ENCODE data around the gene SLC39A6. TPM values are rescaled to one million over a fixed set of nuclear protein-coding genes. Genes with fewer than 3 reads are reported as not detected.

Gene SLC39A6
- total RNA-seq, 2 donors from 2014 or later = 25.7 to 34.1 TPM

GRCh38 chr18:36088256-36088655 lies 40.9 kb downstream of the SLC39A6 start:
- no peaks in the 10 kb centered on the region for H3K9me3 ChIP-seq (ENCODE audit: control insufficient read depth, low read length)
- no peak overlapping the region for H3K27ac Mint-ChIP-seq
- H3K27me3 ChIP-seq (ENCODE audit: control insufficient read depth, insufficient read depth, low read length, poor library complexity, severe bottlenecking) = no peaks in the 10 kb centered on the region
- no peak overlapping the region for H3K27ac ChIP-seq (ENCODE audit: low read depth, low read length)
- no peak overlapping the region for H3K9ac ChIP-seq (ENCODE audit: extremely low read depth, low read length, poor library complexity, severe bottlenecking)
- H3K9me3 Mint-ChIP-seq = peaks cover 2% of the 10 kb centered on the region
- no peak overlapping the region for H3K4me3 Mint-ChIP-seq
- TF ChIP-seq CTCF (conservative IDR thresholded peaks at IDR 0.05) = no peak
- H3K4me3 ChIP-seq (ENCODE audit: low read length) = no peak overlapping the region
- no peaks in the 10 kb centered on the region for H3K36me3 ChIP-seq (ENCODE audit: control insufficient read depth, insufficient read depth, low read length)
- H3K4me1 ChIP-seq (ENCODE audit: control insufficient read depth, insufficient read depth, low read length) = no peaks in the 10 kb centered on the region
- no peaks in the 10 kb centered on the region for H3K27me3 Mint-ChIP-seq (ENCODE audit: insufficient read depth)
- no peaks in the 10 kb centered on the region for H3K36me3 Mint-ChIP-seq (ENCODE audit: low read depth)
- DNase-seq = no peak
- 97 to 100% methylated on average over 1 of the region's 2 CpGs for whole genome bisulfite sequencing, 2 experiments (ENCODE audit: insufficient coverage in 1 of 2, insufficient read length in 1 of 2)
- no peaks in the 10 kb centered on the region for H3K4me1 Mint-ChIP-seq

- H3K27me3 Mint-ChIP-seq (ENCODE audit: insufficient read depth) = peaks cover 1% of the 10 kb centered on the region
- H3K27ac Mint-ChIP-seq = no peak overlapping the region
- TF ChIP-seq CTCF (conservative IDR thresholded peaks at IDR 0.05) = no peak
- H3K4me3 Mint-ChIP-seq = no peak overlapping the region
- H3K27me3 ChIP-seq (ENCODE audit: control insufficient read depth, insufficient read depth, low read length, poor library complexity, severe bottlenecking) = no peaks in the 10 kb centered on the region
- H3K9me3 ChIP-seq (ENCODE audit: control insufficient read depth, low read length) = peaks cover 4% of the 10 kb centered on the region
- H3K36me3 Mint-ChIP-seq (ENCODE audit: low read depth) = no peaks in the 10 kb centered on the region
- no peak for DNase-seq
- H3K4me3 ChIP-seq (ENCODE audit: low read length) = no peak overlapping the region
- H3K4me1 Mint-ChIP-seq = no peaks in the 10 kb centered on the region
- peaks cover 12% of the 10 kb centered on the region for H3K9me3 Mint-ChIP-seq
- no peaks in the 10 kb centered on the region for H3K4me1 ChIP-seq (ENCODE audit: control insufficient read depth, insufficient read depth, low read length)
- H3K36me3 ChIP-seq (ENCODE audit: control insufficient read depth, insufficient read depth, low read length) = no peaks in the 10 kb centered on the region
- WGBS, 2 experiments (ENCODE audit: insufficient coverage in 1 of 2, insufficient read length in 1 of 2) = 82 to 88% methylated on average over 3 to 8 of the region's 8 CpGs
- no peak overlapping the region for H3K27ac ChIP-seq (ENCODE audit: low read depth, low read length)
- no peak overlapping the region for H3K9ac ChIP-seq (ENCODE audit: extremely low read depth, low read length, poor library complexity, severe bottlenecking)
Measured at GRCh38 chr18:36086186-36086585, 43.0 kb downstream of the SLC39A6 start.

GRCh38 chr18:36085195-36085594 lies 43.9 kb downstream of the SLC39A6 start:
- no peak overlapping the region for H3K27ac Mint-ChIP-seq
- Histone ChIP-seq H3K27ac (ENCODE audit: low read depth, low read length) (no peak overlapping the region), H3K4me3 (ENCODE audit: low read length) (no peak overlapping the region), H3K9ac (ENCODE audit: extremely low read depth, low read length, poor library complexity, severe bottlenecking) (no peak overlapping the region), H3K4me1 (ENCODE audit: control insufficient read depth, insufficient read depth, low read length) (no peaks in the 10 kb centered on the region), H3K9me3 (ENCODE audit: control insufficient read depth, low read length) (peaks cover 14% of the 10 kb centered on the region), H3K36me3 (ENCODE audit: control insufficient read depth, insufficient read depth, low read length) (no peaks in the 10 kb centered on the region), H3K27me3 (ENCODE audit: control insufficient read depth, insufficient read depth, low read length, poor library complexity, severe bottlenecking) (no peaks in the 10 kb centered on the region)
- WGBS, 2 experiments (ENCODE audit: insufficient coverage in 1 of 2, insufficient read length in 1 of 2) = 76% methylated on average over 4 of the region's 4 CpGs; no CpG with 5 or more reads in 1 of the 2 experiments
- H3K4me1 Mint-ChIP-seq = no peaks in the 10 kb centered on the region
- H3K9me3 Mint-ChIP-seq = peaks cover 21% of the 10 kb centered on the region
- H3K4me3 Mint-ChIP-seq = no peak overlapping the region
- no peak for DNase-seq
- peaks cover 2% of the 10 kb centered on the region for H3K27me3 Mint-ChIP-seq (ENCODE audit: insufficient read depth)
- H3K36me3 Mint-ChIP-seq (ENCODE audit: low read depth) = no peaks in the 10 kb centered on the region
- no peak for TF ChIP-seq CTCF (conservative IDR thresholded peaks at IDR 0.05)
